ENCODE results near the gene SYNE4. TPM values are rescaled to one million over a fixed set of nuclear protein-coding genes. Genes with fewer than 3 reads are reported as not detected.
A peak's percentile ranks its signal among the peaks of the same experiment; 100 is the strongest.

SYNE4 gene
- total RNA-seq, 1 donor from 2014 or later = 2.9 TPM

DNA sequence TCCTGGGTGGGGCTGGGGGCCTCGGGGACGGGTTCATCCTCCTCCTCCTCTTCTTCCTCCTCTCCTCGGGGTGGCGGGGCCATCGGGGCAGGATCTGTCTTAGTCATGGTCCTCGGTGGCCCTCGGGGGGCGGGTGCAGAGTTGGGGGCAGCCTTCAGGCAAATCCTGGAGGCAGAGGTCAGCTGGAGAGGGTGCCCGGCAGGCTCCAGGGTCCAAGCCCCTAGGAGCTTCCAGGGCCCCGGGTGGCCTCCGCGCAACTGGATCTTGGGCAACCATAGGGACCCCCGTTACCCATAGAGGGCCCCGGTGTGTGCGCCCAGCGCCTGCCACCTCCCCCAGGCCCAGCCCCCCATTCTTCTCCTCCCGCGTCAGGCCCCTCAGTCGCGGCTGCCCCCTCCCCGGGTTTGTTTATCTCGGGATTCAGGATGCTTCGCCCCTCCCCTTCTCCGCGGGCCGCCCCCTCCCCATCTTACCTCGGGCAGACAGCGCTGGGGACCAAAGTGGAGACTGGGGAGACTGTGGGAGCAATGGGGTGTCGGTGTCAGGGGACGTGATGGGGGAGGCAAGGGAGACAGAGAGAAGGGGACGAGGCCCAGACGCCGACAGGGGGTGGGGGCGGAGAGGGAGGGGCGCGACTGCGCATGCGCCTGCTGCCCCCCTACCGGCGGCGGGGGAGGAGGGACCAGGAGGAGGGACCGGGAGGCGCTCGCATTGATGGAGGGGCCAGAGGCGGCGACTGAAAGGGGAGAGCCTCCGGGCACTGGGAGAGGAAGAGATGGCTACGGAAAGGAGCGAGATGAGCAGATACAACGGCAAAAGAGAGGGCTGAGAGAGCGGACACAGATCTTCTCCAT is 23.9 kb upstream of the SYNE4 start, which contains the start of gene CLIP3:
TSS of gene CLIP3 (minus strand) at position 623 of the 854 bp plus-strand sequence. CDS start at position 107, 516 bp downstream.
- no peaks in the 10 kb centered on the region for H3K9me3 Mint-ChIP-seq
- peak within 1 kb of the TSS; percentile 14 for H3K27ac Mint-ChIP-seq
- peaks cover 26% of the 10 kb centered on the region for H3K4me1 Mint-ChIP-seq
- peaks cover 29% of the 10 kb centered on the region for H3K36me3 Mint-ChIP-seq (ENCODE audit: low read depth)
- peak; percentile 83 for DNase-seq
- H3K27me3 Mint-ChIP-seq = no peaks in the 10 kb centered on the region
- H3K4me3 Mint-ChIP-seq = peak within 1 kb of the TSS; percentile 68
- intact Hi-C loops (cut with micrococcal nuclease) = no loop called here

- no peak for DNase-seq
- no peak overlapping the region for H3K27ac Mint-ChIP-seq
- H3K36me3 Mint-ChIP-seq (ENCODE audit: low read depth) = peaks cover 29% of the 10 kb centered on the region
- no peaks in the 10 kb centered on the region for H3K9me3 Mint-ChIP-seq
- peaks cover 20% of the 10 kb centered on the region for H3K4me1 Mint-ChIP-seq
- intact Hi-C loops (cut with micrococcal nuclease) = no loop called here
- H3K4me3 Mint-ChIP-seq = no peak overlapping the region
- no peaks in the 10 kb centered on the region for H3K27me3 Mint-ChIP-seq
These were observed 22.7 kb upstream of the SYNE4 start for GRCh38 chr19:36031308-36031707.

GRCh38 chr19:36030264-36031148 is 21.9 kb upstream of the SYNE4 start:
- DNase-seq = no peak
- peaks cover 25% of the 10 kb centered on the region for H3K36me3 Mint-ChIP-seq (ENCODE audit: low read depth)
- intact Hi-C loops (cut with micrococcal nuclease) = no loop called here
- no peaks in the 10 kb centered on the region for H3K9me3 Mint-ChIP-seq
- H3K27ac Mint-ChIP-seq = peak overlapping the region; percentile 41
- H3K27me3 Mint-ChIP-seq = no peaks in the 10 kb centered on the region
- H3K4me1 Mint-ChIP-seq = peaks cover 15% of the 10 kb centered on the region
- H3K4me3 Mint-ChIP-seq = no peak overlapping the region

- no peak for DNase-seq
- Mint-ChIP-seq H3K4me1 (peaks cover 5% of the 10 kb centered on the region), H3K27me3 (no peaks in the 10 kb centered on the region), H3K9me3 (no peaks in the 10 kb centered on the region), H3K27ac (no peak overlapping the region), H3K36me3 (ENCODE audit: low read depth) (peaks cover 17% of the 10 kb centered on the region), H3K4me3 (no peak overlapping the region)
- intact Hi-C loops (cut with micrococcal nuclease) = no loop called here
These were observed 19.9 kb upstream of the SYNE4 start for GRCh38 chr19:36028313-36029041.

DNA sequence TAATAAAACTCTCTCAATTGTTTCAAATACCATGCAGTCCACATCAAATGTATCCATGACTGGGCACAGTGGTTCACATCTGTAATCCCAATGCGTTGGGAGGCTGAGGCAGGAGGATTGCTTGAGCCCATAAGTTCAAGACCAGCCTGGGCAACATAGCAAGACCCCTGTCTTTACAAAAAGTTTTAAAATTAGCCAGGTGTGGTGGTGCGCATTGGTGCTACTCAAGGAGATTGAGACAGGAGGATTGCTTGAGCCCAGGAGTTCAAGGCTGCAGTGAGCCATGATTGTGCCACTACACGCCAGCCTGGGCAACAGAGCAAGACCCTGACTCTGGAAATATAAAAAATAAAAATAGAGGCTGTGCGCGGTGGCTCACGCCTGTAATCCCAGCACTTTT is 19.1 kb upstream of the SYNE4 start:
- H3K4me3 Mint-ChIP-seq = no peak overlapping the region
- H3K27me3 Mint-ChIP-seq = no peaks in the 10 kb centered on the region
- peaks cover 22% of the 10 kb centered on the region for H3K36me3 Mint-ChIP-seq (ENCODE audit: low read depth)
- intact Hi-C loops (cut with micrococcal nuclease) = no loop called here
- no peak overlapping the region for H3K27ac Mint-ChIP-seq
- H3K4me1 Mint-ChIP-seq = peaks cover 1% of the 10 kb centered on the region
- DNase-seq = no peak
- H3K9me3 Mint-ChIP-seq = no peaks in the 10 kb centered on the region

- Mint-ChIP-seq H3K4me3 (no peak overlapping the region), H3K36me3 (ENCODE audit: low read depth) (peaks cover 23% of the 10 kb centered on the region), H3K4me1 (no peaks in the 10 kb centered on the region), H3K9me3 (no peaks in the 10 kb centered on the region), H3K27ac (no peak overlapping the region), H3K27me3 (no peaks in the 10 kb centered on the region)
- intact Hi-C loops (cut with micrococcal nuclease) = no loop called here
- no peak for DNase-seq
These were observed 17.7 kb upstream of the SYNE4 start for GRCh38 chr19:36026091-36026876.

- no peaks in the 10 kb centered on the region for H3K4me1 Mint-ChIP-seq
- intact Hi-C loops (cut with micrococcal nuclease) = no loop called here
- H3K27ac Mint-ChIP-seq = no peak overlapping the region
- DNase-seq = no peak
- H3K4me3 Mint-ChIP-seq = no peak overlapping the region
- no peaks in the 10 kb centered on the region for H3K27me3 Mint-ChIP-seq
- H3K9me3 Mint-ChIP-seq = no peaks in the 10 kb centered on the region
- peaks cover 25% of the 10 kb centered on the region for H3K36me3 Mint-ChIP-seq (ENCODE audit: low read depth)
These were observed 16.9 kb upstream of the SYNE4 start for GRCh38 chr19:36025541-36025940.

DNA sequence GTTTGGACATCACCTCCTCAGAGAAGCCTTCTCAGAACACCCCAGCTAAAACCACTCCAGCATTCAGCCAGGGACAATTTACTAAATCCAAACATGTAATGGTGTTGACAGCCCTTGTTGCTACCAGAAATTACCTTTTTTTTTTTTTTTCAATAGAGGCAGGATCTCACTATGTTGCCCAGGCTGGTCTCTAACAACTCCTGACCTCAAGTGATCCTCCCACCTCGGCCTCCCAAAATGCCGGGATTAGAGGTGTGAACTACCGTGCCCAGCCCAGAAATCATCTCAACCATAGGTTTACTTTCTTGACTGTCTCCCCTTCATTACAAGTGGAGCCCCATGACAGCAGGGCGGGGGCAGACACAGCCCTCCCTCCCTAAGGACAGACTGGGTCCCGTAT is 14.8 kb upstream of the SYNE4 start:
- intact Hi-C loops (cut with micrococcal nuclease) = no loop called here
- Mint-ChIP-seq H3K27ac (no peak overlapping the region), H3K9me3 (no peaks in the 10 kb centered on the region), H3K36me3 (ENCODE audit: low read depth) (peaks cover 16% of the 10 kb centered on the region), H3K4me3 (no peak overlapping the region), H3K4me1 (no peaks in the 10 kb centered on the region), H3K27me3 (no peaks in the 10 kb centered on the region)
- no peak for DNase-seq

- Mint-ChIP-seq H3K36me3 (ENCODE audit: low read depth) (peaks cover 21% of the 10 kb centered on the region), H3K27me3 (no peaks in the 10 kb centered on the region), H3K9me3 (no peaks in the 10 kb centered on the region), H3K4me1 (peaks cover 17% of the 10 kb centered on the region), H3K27ac (no peak overlapping the region), H3K4me3 (no peak overlapping the region)
- no peak for DNase-seq
- intact Hi-C loops (cut with micrococcal nuclease) = no loop called here
These were observed 10.6 kb upstream of the SYNE4 start for GRCh38 chr19:36019061-36019670.

DNA sequence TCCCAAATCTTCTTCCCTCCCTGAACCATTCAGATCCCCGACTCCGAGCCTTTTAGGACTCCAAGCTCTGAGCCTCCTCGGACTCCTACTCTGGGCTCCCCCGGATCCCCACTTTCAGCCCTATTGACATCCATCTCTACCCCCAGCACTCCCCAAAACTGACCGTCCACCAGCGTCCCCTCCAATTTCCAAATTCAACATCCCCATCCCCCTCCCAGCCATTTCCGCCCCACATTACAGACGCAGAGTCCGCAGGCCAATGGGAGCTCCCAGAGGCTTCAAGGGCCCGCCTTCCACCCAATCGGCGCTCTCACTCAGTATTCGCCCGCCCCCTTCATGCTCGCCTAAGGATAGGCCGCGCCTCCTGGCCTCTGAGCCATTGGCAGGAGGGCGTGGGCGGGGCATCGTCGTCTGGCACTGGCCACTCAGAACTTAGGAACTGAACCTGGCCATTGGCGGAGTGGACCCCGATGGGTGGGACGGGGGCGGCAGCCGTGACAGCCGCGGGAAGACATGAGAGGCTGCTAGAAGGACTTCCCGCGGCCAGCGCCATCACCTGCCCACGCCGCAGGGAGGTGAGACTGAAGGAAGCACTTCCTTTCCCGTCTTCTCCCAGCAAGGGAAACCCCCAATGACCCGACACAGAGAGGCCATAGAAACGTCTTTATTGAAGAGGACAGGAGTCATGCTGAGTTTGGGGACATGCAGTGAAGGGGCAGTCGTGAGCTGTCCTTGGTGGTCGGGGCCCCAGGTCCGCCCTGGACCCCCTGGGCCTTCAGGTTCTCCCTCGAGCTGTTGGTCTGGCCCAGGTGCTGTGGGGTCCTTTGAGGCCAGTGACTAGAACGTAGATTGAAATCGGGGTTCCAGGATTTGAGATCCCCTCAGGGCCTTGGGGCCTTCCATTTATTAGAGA is 5.7 kb upstream of the SYNE4 start, which contains the start of gene ALKBH6:
TSS of gene ALKBH6 (minus strand) at position 202 of the 913 bp plus-strand sequence. CDS start 816 bp downstream, outside the sequence.
- Mint-ChIP-seq H3K4me1 (peaks cover 37% of the 10 kb centered on the region), H3K9me3 (no peaks in the 10 kb centered on the region), H3K36me3 (ENCODE audit: low read depth) (peaks cover 17% of the 10 kb centered on the region), H3K27ac (peak within 1 kb of the TSS; percentile 95), H3K27me3 (no peaks in the 10 kb centered on the region), H3K4me3 (peak within 1 kb of the TSS; percentile 97)
- peak; percentile 100 for DNase-seq
- intact Hi-C loops (cut with micrococcal nuclease) = loop anchor here (1.0 kb wide), 4 partner anchors 19 to 101 kb away; partner anchors contain the start of genes SDHAF1, TBCB, THAP8 and WDR62

- H3K4me1 Mint-ChIP-seq = peaks cover 41% of the 10 kb centered on the region
These were observed 4.8 kb upstream of the SYNE4 start for GRCh38 chr19:36013280-36014011.

More at GRCh38 chr19:36013280-36014011, 4.8 kb upstream of the SYNE4 start:
- Mint-ChIP-seq H3K27me3 (no peaks in the 10 kb centered on the region), H3K4me3 (peak overlapping the region; percentile 97), H3K27ac (peak overlapping the region; percentile 95), H3K36me3 (ENCODE audit: low read depth) (peaks cover 17% of the 10 kb centered on the region), H3K9me3 (no peaks in the 10 kb centered on the region)
- intact Hi-C loops (cut with micrococcal nuclease) = loop anchor here (1.0 kb wide), 4 partner anchors 18 to 102 kb away; partner anchors contain the start of genes SDHAF1, TBCB, THAP8 and WDR62
- no peak for DNase-seq

Data from activated CD4-positive, alpha-beta T cell treated with anti-CD3 and anti-CD28 coated beads, Interleukin-2, amount 10 ng/mL, durations not matched to agents 24 days and 14 days (primary cell).